H9 (cell line): ENCODE measurements around the gene CELF5. TPM values are rescaled to one million over a fixed set of nuclear protein-coding genes. Genes with fewer than 3 reads are reported as not detected.

ENCODE experiments used
- DNase-seq: peaks from one replicate; pipeline ENCODE4 v3.0.0-alpha.2; 2017
- H2AFZ ChIP-seq: one replicate; pipeline ENCODE4 v1.6.1; 2013; ENCODE audit warnings: mild to moderate bottlenecking, low read length, control low read depth, moderate library complexity
- H2AK5ac ChIP-seq: 2 replicates; pipeline ENCODE4 v1.6.1; 2013; ENCODE audit warnings: low read length, control low read depth, mixed read lengths; ENCODE audit not compliant: insufficient read length
- H2BK120ac ChIP-seq: one replicate; pipeline ENCODE4 v1.6.1; 2013; ENCODE audit warnings: low read depth, mild to moderate bottlenecking, low read length, control low read depth, inconsistent platforms; ENCODE audit not compliant: poor library complexity, severe bottlenecking
- H2BK12ac ChIP-seq: 2 replicates; pipeline ENCODE4 v1.6.1; 2013; ENCODE audit warnings: low read length, control low read depth, mixed read lengths, low read depth; ENCODE audit not compliant: insufficient read length
- H2BK15ac ChIP-seq: 2 replicates; pipeline ENCODE4 v1.6.1; 2013; ENCODE audit warnings: low read depth, low read length, control low read depth
- H2BK20ac ChIP-seq: one replicate; pipeline ENCODE4 v1.6.1; 2013; ENCODE audit warnings: low read depth, mild to moderate bottlenecking, low read length, control low read depth, inconsistent platforms; ENCODE audit not compliant: poor library complexity, severe bottlenecking
- H2BK5ac ChIP-seq: 2 replicates; pipeline ENCODE4 v1.6.1; 2013; ENCODE audit warnings: low read length, control low read depth, mixed read lengths; ENCODE audit not compliant: insufficient read length
- H3K14ac ChIP-seq: 2 replicates; pipeline ENCODE4 v1.6.1; 2013; ENCODE audit warnings: low read length, control low read depth; ENCODE audit not compliant: insufficient read depth
- H3K18ac ChIP-seq: 2 replicates; pipeline ENCODE4 v1.6.1; 2013; ENCODE audit warnings: low read depth, mild to moderate bottlenecking, mixed read lengths, low read length, control low read depth; ENCODE audit not compliant: insufficient read length
- H3K23ac ChIP-seq: 2 replicates; pipeline ENCODE4 v1.6.1; 2013; ENCODE audit warnings: low read length, control low read depth, mixed read lengths, low read depth; ENCODE audit not compliant: insufficient read length
- H3K23me2 ChIP-seq: 2 replicates; pipeline ENCODE4 v1.6.1; 2013; ENCODE audit warnings: low read depth, mild to moderate bottlenecking, mixed read lengths, low read length, control low read depth; ENCODE audit not compliant: insufficient read length, poor library complexity, severe bottlenecking
- H3K27ac ChIP-seq: 2 replicates; pipeline ENCODE4 v1.5.1; 2013; ENCODE audit warnings: low read length, control low read depth, mixed read lengths, low read depth; ENCODE audit not compliant: insufficient read length
- H3K27me3 ChIP-seq: 2 replicates; pipeline ENCODE4 v1.6.1; 2013; ENCODE audit warnings: low read length, control low read depth, inconsistent platforms; ENCODE audit not compliant: insufficient read depth
- H3K4ac ChIP-seq: 2 replicates; pipeline ENCODE4 v1.6.1; 2013; ENCODE audit warnings: low read depth, mild to moderate bottlenecking, control low read depth, inconsistent platforms, low read length, moderate library complexity
- H3K4me1 ChIP-seq: 2 replicates; pipeline ENCODE4 v1.6.1; 2013; ENCODE audit warnings: low read length, control low read depth, inconsistent platforms; ENCODE audit not compliant: insufficient read depth
- H3K4me2 ChIP-seq: 2 replicates; pipeline ENCODE4 v1.6.1; 2013; ENCODE audit warnings: low read length, control low read depth, mixed read lengths; ENCODE audit not compliant: insufficient read length, insufficient read depth
- H3K56ac ChIP-seq: 2 replicates; pipeline ENCODE4 v1.6.1; 2013; ENCODE audit warnings: low read depth, mild to moderate bottlenecking, mixed read lengths, low read length, control low read depth; ENCODE audit not compliant: insufficient read length
- H3K79me1 ChIP-seq: 2 replicates; pipeline ENCODE4 v1.6.1; 2013; ENCODE audit warnings: low read depth, mild to moderate bottlenecking, moderate library complexity, low read length, control low read depth, inconsistent platforms; ENCODE audit not compliant: insufficient read depth, poor library complexity, severe bottlenecking
- H3K79me2 ChIP-seq: 2 replicates; pipeline ENCODE4 v1.6.1; 2013; ENCODE audit warnings: low read length, control low read depth, inconsistent platforms; ENCODE audit not compliant: insufficient read depth
- H3K9ac ChIP-seq: 2 replicates; pipeline ENCODE4 v1.6.1; 2013; ENCODE audit warnings: low read length, control low read depth, mixed read lengths; ENCODE audit not compliant: insufficient read length; ENCODE audit errors: extremely low read depth
- H3K9me3 ChIP-seq: one replicate; pipeline ENCODE4 v1.6.1; 2013; ENCODE audit warnings: low read depth, low read length, inconsistent platforms; ENCODE audit not compliant: control insufficient read depth
- H3T11ph ChIP-seq: one replicate; pipeline ENCODE4 v1.6.1; 2013; ENCODE audit warnings: mild to moderate bottlenecking, low read length, control low read depth, inconsistent platforms
- H4K20me1 ChIP-seq: one replicate; pipeline ENCODE4 v1.6.1; 2013; ENCODE audit not compliant: control insufficient read depth, insufficient read length, insufficient read depth
- H4K5ac ChIP-seq: 2 replicates; pipeline ENCODE4 v1.6.1; 2013; ENCODE audit warnings: low read depth, mild to moderate bottlenecking, mixed read lengths, low read length, control low read depth; ENCODE audit not compliant: insufficient read length
- H4K8ac ChIP-seq: replicated peaks from 2 replicates; pipeline ENCODE4 v1.6.1; 2013; ENCODE audit warnings: low read length, control low read depth, mixed read lengths, low read depth; ENCODE audit not compliant: insufficient read length
- H4K91ac ChIP-seq: 2 replicates; pipeline ENCODE4 v1.6.1; 2013; ENCODE audit warnings: low read depth, mild to moderate bottlenecking, moderate library complexity, mixed read lengths, low read length, control low read depth; ENCODE audit not compliant: insufficient read length
- H3K27ac Mint-ChIP-seq, 3 experiments: 2 replicates in 2 of 3; 3 replicates in 1 of 3; pipeline ENCODE4 v1.8.0; 2020 to 2021; ENCODE audit warnings: mixed read lengths in 3 of 3, mild to moderate bottlenecking in 1 of 3, moderate library complexity in 1 of 3
- H3K27me3 Mint-ChIP-seq: 2 replicates; pipeline ENCODE4 v1.8.0; 2021; ENCODE audit warnings: low read depth, mild to moderate bottlenecking, moderate library complexity, mixed read lengths
- H3K36me3 Mint-ChIP-seq, 3 experiments: 2 replicates in 2 of 3; 3 replicates in 1 of 3; pipeline ENCODE4 v1.8.0; 2020 to 2021; ENCODE audit warnings: low read depth in 3 of 3, mixed read lengths in 3 of 3; ENCODE audit not compliant: insufficient read depth in 1 of 3
- H3K4me1 Mint-ChIP-seq, 2 experiments: 2 replicates each; pipeline ENCODE4 v1.8.0; 2020; ENCODE audit warnings: mixed read lengths in 2 of 2
- H3K4me3 Mint-ChIP-seq, 2 experiments: 2 replicates in 1 of 2; 3 replicates in 1 of 2; pipeline ENCODE4 v1.8.0; 2020 to 2021; ENCODE audit warnings: mild to moderate bottlenecking in 2 of 2, mixed read lengths in 2 of 2, moderate library complexity in 1 of 2
- H3K9me3 Mint-ChIP-seq, 2 experiments: 2 replicates in 1 of 2; 3 replicates in 1 of 2; pipeline ENCODE4 v1.8.0; 2020; ENCODE audit warnings: mild to moderate bottlenecking in 2 of 2, mixed read lengths in 2 of 2, moderate library complexity in 1 of 2
- WGBS: extraction: QIAGEN DNeasy Blood & Tissue Kit; methylation state at CpG from one replicate; pipeline ENCODE4 v1.1.7; 2013; ENCODE audit warnings: missing lambda C conversion rate, low lambda C conversion rate, mixed read lengths; ENCODE audit not compliant: insufficient read length; ENCODE audit errors: extremely low coverage; 5-methylcytosine and 5-hydroxymethylcytosine counted together
- total RNA-seq: library from RNA; stranded (reverse); gene quantifications from 2 replicates; pipeline ENCODE4 v1.2.1, GENCODE V29; 2021
- TF ChIP-seq, protein P1 (sequence below): fragments of 200-600 bp; sonication (generic); conservative IDR thresholded peaks from 3 replicates; pipeline ENCODE4 v1.8.0; 2021; ENCODE audit warnings: antibody characterized with exemption, mild to moderate bottlenecking

The CELF5 gene
- total RNA-seq, 1 experiment from 2014 or later, result 4.8 TPM

GRCh38 chr19:3192228-3192635 lies 32.2 kb upstream of the CELF5 start:
- Histone ChIP-seq H4K8ac (no peak overlapping the region), H3K79me2 (peaks cover 14% of the 10 kb centered on the region; the same call in 1 of the 2 replicates), H4K5ac (no peak overlapping the region), H2BK20ac (no peak overlapping the region), H3K23ac (no peak overlapping the region), H4K20me1 (no peaks in the 10 kb centered on the region), H3K18ac (no peak overlapping the region), H2BK120ac (no peak overlapping the region), H2AFZ (no peak overlapping the region), H3K9me3 (no peaks in the 10 kb centered on the region), H3T11ph (no peak overlapping the region), H3K4ac (no peak overlapping the region), H2BK5ac (no peak overlapping the region), H2BK15ac (no peak overlapping the region), H3K4me1 (no peaks in the 10 kb centered on the region), H3K56ac (no peak overlapping the region), H3K9ac (no peak overlapping the region), H2BK12ac (no peak overlapping the region), H2AK5ac (no peak overlapping the region), H4K91ac (no peak overlapping the region), H3K14ac (no peak overlapping the region), H3K27ac (no peak overlapping the region), H3K23me2 (no peaks in the 10 kb centered on the region), H3K27me3 (no peaks in the 10 kb centered on the region), H3K4me2 (no peak overlapping the region), H3K79me1 (peaks cover 22% of the 10 kb centered on the region)
- Mint-ChIP-seq H3K9me3 (no peaks in the 10 kb centered on the region), H3K27ac (no peak overlapping the region; a peak in 1 of 7 replicates), H3K4me1 (peaks cover 5 to 16% of the 10 kb centered on the region in 2 experiments; a peak in 3 of 4 replicates), H3K4me3 (no peak overlapping the region), H3K36me3 (peaks cover 10 to 31% (median 28%) of the 10 kb centered on the region in 3 experiments), H3K27me3 (no peaks in the 10 kb centered on the region)
- WGBS, result no CpG with 5 or more reads among the region's 32 CpGs
- DNase-seq, result no peak
- TF ChIP-seq, protein P1, sequence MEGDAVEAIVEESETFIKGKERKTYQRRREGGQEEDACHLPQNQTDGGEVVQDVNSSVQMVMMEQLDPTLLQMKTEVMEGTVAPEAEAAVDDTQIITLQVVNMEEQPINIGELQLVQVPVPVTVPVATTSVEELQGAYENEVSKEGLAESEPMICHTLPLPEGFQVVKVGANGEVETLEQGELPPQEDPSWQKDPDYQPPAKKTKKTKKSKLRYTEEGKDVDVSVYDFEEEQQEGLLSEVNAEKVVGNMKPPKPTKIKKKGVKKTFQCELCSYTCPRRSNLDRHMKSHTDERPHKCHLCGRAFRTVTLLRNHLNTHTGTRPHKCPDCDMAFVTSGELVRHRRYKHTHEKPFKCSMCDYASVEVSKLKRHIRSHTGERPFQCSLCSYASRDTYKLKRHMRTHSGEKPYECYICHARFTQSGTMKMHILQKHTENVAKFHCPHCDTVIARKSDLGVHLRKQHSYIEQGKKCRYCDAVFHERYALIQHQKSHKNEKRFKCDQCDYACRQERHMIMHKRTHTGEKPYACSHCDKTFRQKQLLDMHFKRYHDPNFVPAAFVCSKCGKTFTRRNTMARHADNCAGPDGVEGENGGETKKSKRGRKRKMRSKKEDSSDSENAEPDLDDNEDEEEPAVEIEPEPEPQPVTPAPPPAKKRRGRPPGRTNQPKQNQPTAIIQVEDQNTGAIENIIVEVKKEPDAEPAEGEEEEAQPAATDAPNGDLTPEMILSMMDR, result no peak
